ENCODE results near the gene MSH3.

Gene MSH3

DNA sequence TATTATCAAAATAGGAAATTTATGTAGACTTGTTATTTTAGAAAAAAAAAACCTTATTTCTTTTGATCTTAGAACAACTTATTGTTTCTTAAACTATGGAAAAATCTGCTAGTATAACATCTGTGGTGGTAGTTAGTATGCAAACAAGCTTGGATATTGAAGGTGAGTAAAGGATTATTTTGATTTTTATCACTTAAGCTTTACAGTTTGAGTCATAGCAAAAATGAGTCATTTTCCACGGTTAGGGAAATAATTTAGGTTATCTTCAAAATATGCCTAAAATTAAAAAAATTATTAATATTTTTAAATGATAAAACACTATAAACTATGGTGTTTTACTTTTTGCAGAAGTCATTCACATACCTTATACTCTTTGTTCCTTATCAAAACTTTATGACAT is 107.5 kb downstream of the MSH3 start:
- ChIA-PET CTCF (no interaction called here), POLR2A (no interaction called here)
- Histone ChIP-seq H3K36me3 (ENCODE audit: control insufficient read depth in 2 of 2, insufficient read depth in 1 of 2, low read length in 2 of 2) (peaks cover 0 to 5% of the 10 kb centered on the region in 2 experiments; a peak in 1 of 3 replicates), H3K4me3 (ENCODE audit: low read depth, low read length) (no peak overlapping the region), H3K4me1 (ENCODE audit: control insufficient read depth, insufficient read depth, low read length) (no peaks in the 10 kb centered on the region), H3K27ac (ENCODE audit: extremely low read depth, low read depth, low read length) (no peak overlapping the region), H3K9me3 (ENCODE audit: control insufficient read depth, insufficient read depth, low read depth, low read length) (no peaks in the 10 kb centered on the region)
- no peak for TF ChIP-seq ZNF747 (tag by site-specific recombination; IDR thresholded peaks at IDR 0.05)
- no peak for TF ChIP-seq ZNF157 (tag by site-specific recombination; IDR thresholded peaks at IDR 0.05)
- TF ChIP-seq ZNF549 (tag by site-specific recombination; IDR thresholded peaks at IDR 0.05), result no peak
- TF ChIP-seq ZNF426 (tag by site-specific recombination; IDR thresholded peaks at IDR 0.05), result no peak
- no peak for TF ChIP-seq ZBTB48 (tag by site-specific recombination; IDR thresholded peaks at IDR 0.05)
- no peak for TF ChIP-seq ZNF214 (tag by site-specific recombination; IDR thresholded peaks at IDR 0.05; ENCODE audit: borderline replicate concordance)
- no peak for TF ChIP-seq ZNF521 (tag by site-specific recombination; IDR thresholded peaks at IDR 0.05)
- TF ChIP-seq REPIN1 (tag by site-specific recombination; IDR thresholded peaks at IDR 0.05; ENCODE audit: low read depth), result no peak
- TF ChIP-seq, protein P1, sequence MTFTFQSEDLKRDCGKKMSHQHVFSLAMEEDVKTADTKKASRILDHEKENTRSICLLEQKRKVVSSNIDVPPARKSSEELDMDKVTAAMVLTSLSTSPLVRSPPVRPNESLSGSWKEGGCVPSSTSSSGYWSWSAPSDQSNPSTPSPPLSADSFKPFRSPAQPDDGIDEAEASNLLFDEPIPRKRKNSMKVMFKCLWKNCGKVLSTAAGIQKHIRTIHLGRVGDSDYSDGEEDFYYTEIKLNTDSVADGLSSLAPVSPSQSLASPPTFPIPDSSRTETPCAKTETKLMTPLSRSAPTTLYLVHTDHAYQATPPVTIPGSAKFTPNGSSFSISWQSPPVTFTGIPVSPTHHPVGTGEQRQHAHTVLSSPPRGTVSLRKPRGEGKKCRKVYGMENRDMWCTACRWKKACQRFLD (tag by site-specific recombination; IDR thresholded peaks at IDR 0.05), result no peak
- TF ChIP-seq GLIS2 (tag by site-specific recombination; IDR thresholded peaks at IDR 0.05), result no peak
- TF ChIP-seq ZNF670 (tag by site-specific recombination; IDR thresholded peaks at IDR 0.05; ENCODE audit: low read depth), result no peak
- TF ChIP-seq ZNF768 (tag by site-specific recombination; IDR thresholded peaks at IDR 0.05), result no peak
- TF ChIP-seq, protein P2, sequence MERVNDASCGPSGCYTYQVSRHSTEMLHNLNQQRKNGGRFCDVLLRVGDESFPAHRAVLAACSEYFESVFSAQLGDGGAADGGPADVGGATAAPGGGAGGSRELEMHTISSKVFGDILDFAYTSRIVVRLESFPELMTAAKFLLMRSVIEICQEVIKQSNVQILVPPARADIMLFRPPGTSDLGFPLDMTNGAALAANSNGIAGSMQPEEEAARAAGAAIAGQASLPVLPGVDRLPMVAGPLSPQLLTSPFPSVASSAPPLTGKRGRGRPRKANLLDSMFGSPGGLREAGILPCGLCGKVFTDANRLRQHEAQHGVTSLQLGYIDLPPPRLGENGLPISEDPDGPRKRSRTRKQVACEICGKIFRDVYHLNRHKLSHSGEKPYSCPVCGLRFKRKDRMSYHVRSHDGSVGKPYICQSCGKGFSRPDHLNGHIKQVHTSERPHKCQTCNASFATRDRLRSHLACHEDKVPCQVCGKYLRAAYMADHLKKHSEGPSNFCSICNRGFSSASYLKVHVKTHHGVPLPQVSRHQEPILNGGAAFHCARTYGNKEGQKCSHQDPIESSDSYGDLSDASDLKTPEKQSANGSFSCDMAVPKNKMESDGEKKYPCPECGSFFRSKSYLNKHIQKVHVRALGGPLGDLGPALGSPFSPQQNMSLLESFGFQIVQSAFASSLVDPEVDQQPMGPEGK (tag by site-specific recombination; IDR thresholded peaks at IDR 0.05), result no peak
- TF ChIP-seq ZNF701 (tag by site-specific recombination; IDR thresholded peaks at IDR 0.05), result no peak
- no peak for TF ChIP-seq SP2 (tag by site-specific recombination; IDR thresholded peaks at IDR 0.05)
- TF ChIP-seq, protein P3, sequence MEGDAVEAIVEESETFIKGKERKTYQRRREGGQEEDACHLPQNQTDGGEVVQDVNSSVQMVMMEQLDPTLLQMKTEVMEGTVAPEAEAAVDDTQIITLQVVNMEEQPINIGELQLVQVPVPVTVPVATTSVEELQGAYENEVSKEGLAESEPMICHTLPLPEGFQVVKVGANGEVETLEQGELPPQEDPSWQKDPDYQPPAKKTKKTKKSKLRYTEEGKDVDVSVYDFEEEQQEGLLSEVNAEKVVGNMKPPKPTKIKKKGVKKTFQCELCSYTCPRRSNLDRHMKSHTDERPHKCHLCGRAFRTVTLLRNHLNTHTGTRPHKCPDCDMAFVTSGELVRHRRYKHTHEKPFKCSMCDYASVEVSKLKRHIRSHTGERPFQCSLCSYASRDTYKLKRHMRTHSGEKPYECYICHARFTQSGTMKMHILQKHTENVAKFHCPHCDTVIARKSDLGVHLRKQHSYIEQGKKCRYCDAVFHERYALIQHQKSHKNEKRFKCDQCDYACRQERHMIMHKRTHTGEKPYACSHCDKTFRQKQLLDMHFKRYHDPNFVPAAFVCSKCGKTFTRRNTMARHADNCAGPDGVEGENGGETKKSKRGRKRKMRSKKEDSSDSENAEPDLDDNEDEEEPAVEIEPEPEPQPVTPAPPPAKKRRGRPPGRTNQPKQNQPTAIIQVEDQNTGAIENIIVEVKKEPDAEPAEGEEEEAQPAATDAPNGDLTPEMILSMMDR (tag by site-specific recombination; IDR thresholded peaks at IDR 0.05), result no peak
- no peak for TF ChIP-seq ZNF610 (tag by site-specific recombination; IDR thresholded peaks at IDR 0.05; ENCODE audit: borderline replicate concordance)
- no peak for TF ChIP-seq ZNF311 (tag by site-specific recombination; IDR thresholded peaks at IDR 0.05; ENCODE audit: borderline replicate concordance)
- TF ChIP-seq ZNF16 (tag by site-specific recombination; IDR thresholded peaks at IDR 0.05; ENCODE audit: low read depth), result no peak
- no peak for TF ChIP-seq ZNF133 (tag by site-specific recombination; IDR thresholded peaks at IDR 0.05)

DNA sequence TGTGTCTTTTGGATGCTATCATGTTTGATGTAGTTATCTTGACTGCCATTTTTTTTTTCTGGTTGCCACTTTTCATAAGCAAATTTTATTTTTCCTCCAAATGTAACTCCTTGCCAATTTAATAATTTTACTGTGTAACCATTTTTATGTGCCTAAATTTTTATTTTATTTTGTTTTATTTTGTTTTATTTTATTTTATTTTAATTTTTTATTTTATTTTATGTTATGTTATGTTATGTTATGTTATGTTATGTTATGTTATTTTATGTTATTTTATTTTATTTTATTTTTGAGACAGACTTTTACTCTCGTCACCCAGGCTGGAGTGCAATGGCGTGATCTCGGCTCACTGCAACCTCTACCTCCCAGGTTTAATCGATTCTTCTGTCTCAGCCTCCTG is 108.1 kb downstream of the MSH3 start:
- CTCF ChIA-PET, result no interaction called here
- POLR2A ChIA-PET, result no interaction called here
- Histone ChIP-seq H3K9me3 (ENCODE audit: control insufficient read depth, insufficient read depth, low read depth, low read length) (no peaks in the 10 kb centered on the region), H3K36me3 (ENCODE audit: control insufficient read depth in 2 of 2, insufficient read depth in 1 of 2, low read length in 2 of 2) (peaks cover 0 to 5% of the 10 kb centered on the region in 2 experiments; a peak in 1 of 3 replicates), H3K4me1 (ENCODE audit: control insufficient read depth, insufficient read depth, low read length) (no peaks in the 10 kb centered on the region), H3K4me3 (ENCODE audit: low read depth, low read length) (no peak overlapping the region), H3K27ac (ENCODE audit: extremely low read depth, low read depth, low read length) (no peak overlapping the region)
- TF ChIP-seq, protein P4, sequence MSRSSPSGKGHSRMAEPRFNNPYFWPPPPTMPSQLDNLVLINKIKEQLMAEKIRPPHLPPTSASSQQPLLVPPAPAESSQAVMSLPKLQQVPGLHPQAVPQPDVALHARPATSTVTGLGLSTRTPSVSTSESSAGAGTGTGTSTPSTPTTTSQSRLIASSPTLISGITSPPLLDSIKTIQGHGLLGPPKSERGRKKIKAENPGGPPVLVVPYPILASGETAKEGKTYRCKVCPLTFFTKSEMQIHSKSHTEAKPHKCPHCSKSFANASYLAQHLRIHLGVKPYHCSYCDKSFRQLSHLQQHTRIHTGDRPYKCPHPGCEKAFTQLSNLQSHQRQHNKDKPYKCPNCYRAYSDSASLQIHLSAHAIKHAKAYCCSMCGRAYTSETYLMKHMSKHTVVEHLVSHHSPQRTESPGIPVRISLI (tag by site-specific recombination; IDR thresholded peaks at IDR 0.05), result no peak
- TF ChIP-seq ZNF114 (tag by site-specific recombination; IDR thresholded peaks at IDR 0.05) (no peak), HOXA7 (CRISPR knock-in tag; IDR thresholded peaks at IDR 0.05; ENCODE audit: borderline replicate concordance) (no peak), PRDM1 (tag by site-specific recombination; IDR thresholded peaks at IDR 0.05) (no peak), ZNF585B (tag by site-specific recombination; IDR thresholded peaks at IDR 0.05) (no peak), YY2 (tag by site-specific recombination; IDR thresholded peaks at IDR 0.05) (no peak), ZNF623 (tag by site-specific recombination; IDR thresholded peaks at IDR 0.05) (no peak)
- TF ChIP-seq, protein P5, sequence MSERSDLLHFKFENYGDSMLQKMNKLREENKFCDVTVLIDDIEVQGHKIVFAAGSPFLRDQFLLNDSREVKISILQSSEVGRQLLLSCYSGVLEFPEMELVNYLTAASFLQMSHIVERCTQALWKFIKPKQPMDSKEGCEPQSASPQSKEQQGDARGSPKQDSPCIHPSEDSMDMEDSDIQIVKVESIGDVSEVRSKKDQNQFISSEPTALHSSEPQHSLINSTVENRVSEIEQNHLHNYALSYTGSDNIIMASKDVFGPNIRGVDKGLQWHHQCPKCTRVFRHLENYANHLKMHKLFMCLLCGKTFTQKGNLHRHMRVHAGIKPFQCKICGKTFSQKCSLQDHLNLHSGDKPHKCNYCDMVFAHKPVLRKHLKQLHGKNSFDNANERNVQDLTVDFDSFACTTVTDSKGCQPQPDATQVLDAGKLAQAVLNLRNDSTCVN (tag by site-specific recombination; optimal IDR thresholded peaks at IDR 0.05), result no peak
- TF ChIP-seq, protein P6, sequence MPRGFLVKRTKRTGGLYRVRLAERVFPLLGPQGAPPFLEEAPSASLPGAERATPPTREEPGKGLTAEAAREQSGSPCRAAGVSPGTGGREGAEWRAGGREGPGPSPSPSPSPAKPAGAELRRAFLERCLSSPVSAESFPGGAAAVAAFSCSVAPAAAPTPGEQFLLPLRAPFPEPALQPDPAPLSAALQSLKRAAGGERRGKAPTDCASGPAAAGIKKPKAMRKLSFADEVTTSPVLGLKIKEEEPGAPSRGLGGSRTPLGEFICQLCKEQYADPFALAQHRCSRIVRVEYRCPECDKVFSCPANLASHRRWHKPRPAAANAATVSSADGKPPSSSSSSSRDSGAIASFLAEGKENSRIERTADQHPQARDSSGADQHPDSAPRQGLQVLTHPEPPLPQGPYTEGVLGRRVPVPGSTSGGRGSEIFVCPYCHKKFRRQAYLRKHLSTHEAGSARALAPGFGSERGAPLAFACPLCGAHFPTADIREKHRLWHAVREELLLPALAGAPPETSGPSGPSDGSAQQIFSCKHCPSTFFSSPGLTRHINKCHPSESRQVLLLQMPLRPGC (tag by site-specific recombination; IDR thresholded peaks at IDR 0.05), result no peak

Measured in HEK293 (cell line).